ENCODE results near the gene SCUBE2. TPM values are rescaled to one million over a fixed set of nuclear protein-coding genes. Genes with fewer than 3 reads are reported as not detected.

The SCUBE2 gene
- total and polyA plus RNA-seq, 2 of the 4 experiments (the other 2 are of a cell fraction): 0.43 to 0.72 TPM

- Histone ChIP-seq H3K56ac (ENCODE audit: extremely low read depth, insufficient read depth, low read length) (no peak overlapping the region), H3K79me1 (ENCODE audit: low read depth in 1 of 2, low read length in 2 of 2) (no peaks in the 10 kb centered on the region), H2BK20ac (ENCODE audit: low read depth, low read length) (no peak overlapping the region), H2BK5ac (ENCODE audit: low read depth, low read length, poor library complexity, severe bottlenecking) (no peak overlapping the region), H3K23ac (ENCODE audit: low read depth, low read length) (no peak overlapping the region), H3K27me3 (ENCODE audit: control insufficient read depth, insufficient read depth, low read length) (no peaks in the 10 kb centered on the region), H2BK120ac (ENCODE audit: low read depth, low read length) (no peak overlapping the region), H2AK9ac (replicated peaks; ENCODE audit: low read depth, low read length, poor library complexity) (no peak overlapping the region), H4K8ac (ENCODE audit: low read depth in 2 of 2, low read length in 2 of 2) (no peak overlapping the region), H4K91ac (ENCODE audit: insufficient read depth, low read depth, low read length) (no peak overlapping the region), H3K27ac (ENCODE audit: insufficient read depth, low read length) (no peak overlapping the region), H3K9me1 (ENCODE audit: insufficient read depth, low read length) (no peaks in the 10 kb centered on the region), H3K9me3 (ENCODE audit: control insufficient read depth, insufficient read depth, low read length) (no peaks in the 10 kb centered on the region), H2AK5ac (ENCODE audit: low read depth, low read length) (no peak overlapping the region), H3K4me3 (ENCODE audit: insufficient read depth, low read depth, low read length) (no peak overlapping the region), H2AFZ (replicated peaks; ENCODE audit: low read length, poor library complexity) (no peak overlapping the region), H3K9ac (ENCODE audit: low read depth, low read length) (no peak overlapping the region), H3K18ac (ENCODE audit: low read depth, low read length) (no peak overlapping the region), H3K4me2 (ENCODE audit: low read depth, low read length) (no peak overlapping the region), H3K14ac (replicated peaks; ENCODE audit: low read depth, low read length) (no peak overlapping the region), H4K20me1 (ENCODE audit: insufficient read depth, low read length) (no peaks in the 10 kb centered on the region), H3K36me3 (ENCODE audit: control insufficient read depth, insufficient read depth, low read length) (no peaks in the 10 kb centered on the region), H3K4ac (ENCODE audit: low read depth, low read length) (no peak overlapping the region), H4K5ac (ENCODE audit: low read depth, low read length) (no peak overlapping the region), H3K4me1 (ENCODE audit: control insufficient read depth, insufficient read depth, low read length) (peaks cover 3% of the 10 kb centered on the region; the same call in 1 of the 2 replicates), H2BK15ac (ENCODE audit: low read depth, low read length) (no peak overlapping the region)
- WGBS, 2 experiments (ENCODE audit: extremely low coverage in 2 of 2, insufficient read length in 1 of 2): no CpG with 5 or more reads among the region's 1 CpG
- no TSS peak for BruUV-seq (replicated peaks)
- TF ChIP-seq USF2 (IDR thresholded peaks at IDR 0.05; ENCODE audit: low read depth, low read length) (no peak), CHD1 (IDR thresholded peaks at IDR 0.05; ENCODE audit: low read depth, low read length) (no peak), CEBPB (IDR thresholded peaks at IDR 0.05; ENCODE audit: low read depth, low read length) (no peak), BHLHE40 (IDR thresholded peaks at IDR 0.05; ENCODE audit: low read depth, low read length) (no peak), ELK1 (IDR thresholded peaks at IDR 0.05; ENCODE audit: borderline replicate concordance, low read depth, low read length) (no peak), SMC3 (IDR thresholded peaks at IDR 0.05; ENCODE audit: low read depth, low read length) (no peak), RFX5 (IDR thresholded peaks at IDR 0.05; ENCODE audit: low read depth, low read length) (no peak)
- intact Hi-C loops (cut with micrococcal nuclease): no loop called here
- ATAC-seq (ENCODE audit: low read depth) (no peak), DNase-seq (no peak)
- in situ Hi-C loops (cut with MboI; ENCODE audit: low sequenced_read_pairs): no loop called here
- dilution Hi-C loops (cut with HindIII; ENCODE audit: low sequenced_read_pairs, unreplicated experiment): no loop called here
- CTCF ChIA-PET: interaction anchor here (0.6 kb wide), 1 partner anchor 20 kb away, joined by 4 read pairs; no protein-coding TSS in a partner anchor
- POLR2A ChIA-PET (ENCODE audit: unreplicated experiment): no interaction called here
These were observed 29.6 kb downstream of the SCUBE2 start for GRCh38 chr11:9061807-9062206.

Data from IMR-90 (cell line).